ENCODE results near the gene WDFY4. TPM values are rescaled to one million over a fixed set of nuclear protein-coding genes. Genes with fewer than 3 reads are reported as not detected.

WDFY4 gene
- total RNA-seq, 3 donors from 2014 or later: 2.3 to 7.0 (median 5.8) TPM

GRCh38 chr10:48777110-48777509, 92.4 kb downstream of the WDFY4 start:
- Histone ChIP-seq H3K9me3 (no peaks in the 10 kb centered on the region), H3K27ac (no peak overlapping the region), H3K36me3 (no peaks in the 10 kb centered on the region), H3K4me1 (no peaks in the 10 kb centered on the region), H3K27me3 (no peaks in the 10 kb centered on the region), H3K4me3 (no peak overlapping the region)
- intact Hi-C loops (cut with DNase I; ENCODE audit: low total_unique reads): no loop called here
- DNase-seq (ENCODE audit: low spot score in 2 of 2): no peak
- TF ChIP-seq POLR2A (IDR thresholded peaks at IDR 0.05) (no peak), CTCF (IDR thresholded peaks at IDR 0.05) (no peak), POLR2AphosphoS5 (IDR thresholded peaks at IDR 0.05) (no peak)

GRCh38 chr10:48778193-48778857, 93.7 kb downstream of the WDFY4 start:
- Histone ChIP-seq H3K27me3 (no peaks in the 10 kb centered on the region), H3K27ac (no peak overlapping the region), H3K4me1 (no peaks in the 10 kb centered on the region), H3K9me3 (no peaks in the 10 kb centered on the region), H3K4me3 (no peak overlapping the region), H3K36me3 (no peaks in the 10 kb centered on the region)
- DNase-seq (ENCODE audit: low spot score in 2 of 2): no peak
- no peak for TF ChIP-seq POLR2AphosphoS5 (IDR thresholded peaks at IDR 0.05)
- TF ChIP-seq CTCF (IDR thresholded peaks at IDR 0.05): no peak
- TF ChIP-seq POLR2A (IDR thresholded peaks at IDR 0.05): no peak
- intact Hi-C loops (cut with DNase I; ENCODE audit: low total_unique reads): no loop called here

GRCh38 chr10:48779077-48779476, 94.4 kb downstream of the WDFY4 start:
- Histone ChIP-seq H3K27ac (no peak overlapping the region), H3K36me3 (no peaks in the 10 kb centered on the region), H3K4me3 (no peak overlapping the region), H3K9me3 (no peaks in the 10 kb centered on the region), H3K4me1 (no peaks in the 10 kb centered on the region), H3K27me3 (no peaks in the 10 kb centered on the region)
- DNase-seq (ENCODE audit: low spot score in 2 of 2): no peak
- intact Hi-C loops (cut with DNase I; ENCODE audit: low total_unique reads): no loop called here
- TF ChIP-seq CTCF (IDR thresholded peaks at IDR 0.05) (no peak), POLR2A (IDR thresholded peaks at IDR 0.05) (no peak), POLR2AphosphoS5 (IDR thresholded peaks at IDR 0.05) (no peak)

- intact Hi-C loops (cut with DNase I; ENCODE audit: low total_unique reads): no loop called here
Measured at GRCh38 chr10:48779546-48780152, 95.0 kb downstream of the WDFY4 start.

More at GRCh38 chr10:48779546-48780152, 95.0 kb downstream of the WDFY4 start:
- H3K9me3 ChIP-seq: no peaks in the 10 kb centered on the region
- no peaks in the 10 kb centered on the region for H3K36me3 ChIP-seq
- no peak overlapping the region for H3K4me3 ChIP-seq
- no peaks in the 10 kb centered on the region for H3K27me3 ChIP-seq
- no peak for DNase-seq (ENCODE audit: low spot score in 2 of 2)
- H3K4me1 ChIP-seq: no peaks in the 10 kb centered on the region
- TF ChIP-seq POLR2AphosphoS5 (IDR thresholded peaks at IDR 0.05) (no peak), POLR2A (IDR thresholded peaks at IDR 0.05) (no peak), CTCF (IDR thresholded peaks at IDR 0.05) (no peak)
- H3K27ac ChIP-seq: no peak overlapping the region

All from breast epithelium (tissue), 4 donors.